ENCODE measurements around the gene PEX5L. TPM values are rescaled to one million over a fixed set of nuclear protein-coding genes. Genes with fewer than 3 reads are reported as not detected.

The PEX5L gene
- total and polyA plus RNA-seq, 2 donors (not counting 1 experiment from before 2014, with no cell fraction given), result not detected

DNA sequence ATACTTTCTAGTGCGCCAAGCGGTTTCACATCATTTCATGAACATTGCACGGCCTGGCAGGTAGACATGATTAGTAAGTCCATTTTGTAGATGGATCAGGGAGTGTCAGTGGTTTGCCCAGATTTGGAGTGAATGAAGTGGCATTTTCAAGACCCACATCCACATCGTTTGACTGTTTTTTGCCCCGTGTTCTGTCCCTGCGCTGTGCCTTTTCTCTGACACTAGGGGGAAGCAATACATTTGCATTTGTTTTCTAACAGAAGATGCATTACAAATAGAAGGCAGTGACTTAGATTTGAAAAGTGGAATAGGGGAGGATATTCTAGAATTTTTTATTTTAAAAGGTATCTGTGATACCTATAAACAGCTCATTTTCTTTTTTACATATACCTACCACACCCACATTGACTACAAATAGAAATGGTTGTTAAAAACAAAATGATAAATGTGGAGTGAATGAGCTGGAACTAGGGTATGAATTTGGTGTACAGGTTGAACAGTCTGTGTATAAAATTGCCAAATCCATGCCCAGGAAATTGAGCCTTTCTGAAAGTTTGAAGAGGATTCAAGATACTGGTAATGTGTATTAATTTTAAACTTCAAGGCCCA lies 285.9 kb downstream of the PEX5L start:
- Histone ChIP-seq H3K9me3 (ENCODE audit: control extremely low read depth in 1 of 3, control insufficient read depth in 2 of 3, insufficient read depth in 1 of 3, low read length in 2 of 3) (no peaks in the 10 kb centered on the region), H3K4me1 (ENCODE audit: control insufficient read depth in 2 of 2, insufficient read depth in 2 of 2, low read length in 2 of 2) (no peaks in the 10 kb centered on the region), H3K36me3 (replicated peaks in 1 of 2; ENCODE audit: control extremely low read depth in 1 of 2, control insufficient read depth in 1 of 2, extremely low read depth in 1 of 2, insufficient read depth in 2 of 2, low read length in 1 of 2) (peaks cover 3 to 19% of the 10 kb centered on the region in 2 experiments), H3K9ac (ENCODE audit: low read length) (no peak overlapping the region), H3K4me2 (replicated peaks; ENCODE audit: low read depth, low read length, poor library complexity, severe bottlenecking) (no peak overlapping the region), H3K27ac (ENCODE audit: low read length in 2 of 2) (no peak overlapping the region), H2AFZ (ENCODE audit: insufficient read depth, low read depth, low read length, poor library complexity, severe bottlenecking) (no peak overlapping the region), H3K79me2 (ENCODE audit: control insufficient read depth, insufficient read depth, low read length) (no peaks in the 10 kb centered on the region), H3K27me3 (replicated peaks in 1 of 4; ENCODE audit: control extremely low read depth in 1 of 4, control insufficient read depth in 3 of 4, insufficient read depth in 4 of 4, low read length in 3 of 4) (no peaks in the 10 kb centered on the region), H3K4me3 (ENCODE audit: control extremely low read depth in 1 of 5, extremely low read depth in 1 of 5, insufficient read depth in 1 of 5, low read depth in 2 of 5, low read length in 4 of 5) (no peak overlapping the region), H4K20me1 (ENCODE audit: control insufficient read depth, insufficient read depth, low read length, poor library complexity, severe bottlenecking) (no peaks in the 10 kb centered on the region)
- POLR2A ChIA-PET, result no interaction called here
- Mint-ChIP-seq H3K27ac (no peak overlapping the region), H3K9me3 (ENCODE audit: insufficient read depth) (no peaks in the 10 kb centered on the region), H3K27me3 (no peaks in the 10 kb centered on the region), H3K4me3 (no peak overlapping the region), H3K4me1 (no peaks in the 10 kb centered on the region)
- no peak for TF ChIP-seq CTCF (IDR thresholded peaks at IDR 0.05)
- no peak for TF ChIP-seq EZH2 (IDR thresholded peaks at IDR 0.05; ENCODE audit: borderline replicate concordance, insufficient read depth, low read depth, low read length, poor library complexity, severe bottlenecking)
- CTCF ChIA-PET, result interaction anchor here (0.7 kb wide), 1 partner anchor 101 kb away, joined by 4 read pairs; no protein-coding TSS in a partner anchor
- intact Hi-C loops (cut with micrococcal nuclease), result no loop called here
- ATAC-seq (ENCODE audit: low read depth), result no peak
- no peak for DNase-seq
- WGBS (ENCODE audit: insufficient coverage), result no CpG with 5 or more reads among the region's 6 CpGs

- no peak for ATAC-seq (ENCODE audit: low read depth)
- Histone ChIP-seq H3K4me3 (ENCODE audit: control extremely low read depth in 1 of 5, extremely low read depth in 1 of 5, insufficient read depth in 1 of 5, low read depth in 2 of 5, low read length in 4 of 5) (no peak overlapping the region), H3K27ac (ENCODE audit: low read length in 2 of 2) (no peak overlapping the region), H3K9ac (ENCODE audit: low read length) (no peak overlapping the region), H3K4me2 (replicated peaks; ENCODE audit: low read depth, low read length, poor library complexity, severe bottlenecking) (no peak overlapping the region), H3K79me2 (ENCODE audit: control insufficient read depth, insufficient read depth, low read length) (no peaks in the 10 kb centered on the region), H3K4me1 (ENCODE audit: control insufficient read depth in 2 of 2, insufficient read depth in 2 of 2, low read length in 2 of 2) (no peaks in the 10 kb centered on the region), H3K9me3 (ENCODE audit: control extremely low read depth in 1 of 3, control insufficient read depth in 2 of 3, insufficient read depth in 1 of 3, low read length in 2 of 3) (no peaks in the 10 kb centered on the region), H3K36me3 (replicated peaks in 1 of 2; ENCODE audit: control extremely low read depth in 1 of 2, control insufficient read depth in 1 of 2, extremely low read depth in 1 of 2, insufficient read depth in 2 of 2, low read length in 1 of 2) (peaks cover 0 to 25% of the 10 kb centered on the region in 2 experiments), H3K27me3 (replicated peaks in 1 of 4; ENCODE audit: control extremely low read depth in 1 of 4, control insufficient read depth in 3 of 4, insufficient read depth in 4 of 4, low read length in 3 of 4) (no peaks in the 10 kb centered on the region), H2AFZ (ENCODE audit: insufficient read depth, low read depth, low read length, poor library complexity, severe bottlenecking) (no peak overlapping the region), H4K20me1 (ENCODE audit: control insufficient read depth, insufficient read depth, low read length, poor library complexity, severe bottlenecking) (no peaks in the 10 kb centered on the region)
- ChIA-PET POLR2A (no interaction called here), CTCF (no interaction called here)
- Mint-ChIP-seq H3K4me3 (no peak overlapping the region), H3K4me1 (no peaks in the 10 kb centered on the region), H3K27me3 (no peaks in the 10 kb centered on the region), H3K27ac (no peak overlapping the region), H3K9me3 (ENCODE audit: insufficient read depth) (no peaks in the 10 kb centered on the region)
- intact Hi-C loops (cut with micrococcal nuclease), result no loop called here
- 100% methylated on average over 3 of the region's 5 CpGs for WGBS (ENCODE audit: insufficient coverage)
- DNase-seq, result no peak
- no peak for TF ChIP-seq CTCF (IDR thresholded peaks at IDR 0.05)
- TF ChIP-seq EZH2 (IDR thresholded peaks at IDR 0.05; ENCODE audit: borderline replicate concordance, insufficient read depth, low read depth, low read length, poor library complexity, severe bottlenecking), result no peak
These were observed 291.0 kb downstream of the PEX5L start for GRCh38 chr3:179745716-179746115.
